Lung (tissue), 13 donors: ENCODE results near the gene ECD. TPM values are rescaled to one million over a fixed set of nuclear protein-coding genes. Genes with fewer than 3 reads are reported as not detected.

ENCODE experiments used
- ATAC-seq: fragments of 200-7000 bp; cut with Tn5 transposase; one replicate; pipeline ENCODE4 v1.9.1; 2020; ENCODE audit warnings: moderate number of reproducible peaks; ENCODE audit not compliant: insufficient read depth, low FRiP score
- DNase-seq, 3 donors: peaks; one replicate each; pipeline ENCODE4 v3.0.0-alpha.2; 2013 to 2017
- H3K27ac ChIP-seq, 2 donors: one replicate each; pipeline ENCODE4 v1.5.1; 2013; ENCODE audit warnings: mild to moderate bottlenecking in 2 of 2, moderate library complexity in 2 of 2, control low read depth in 1 of 2, inconsistent platforms in 1 of 2, low read depth in 1 of 2, low read length in 1 of 2
- H3K27me3 ChIP-seq, 3 donors: one replicate each; pipeline ENCODE4 v1.5.1; 2013; ENCODE audit warnings: low read length in 2 of 3; ENCODE audit not compliant: control insufficient read depth in 3 of 3, insufficient read depth in 3 of 3
- H3K36me3 ChIP-seq, 4 donors: one replicate each; pipeline ENCODE4 v1.5.1; 2013; ENCODE audit warnings: low read length in 4 of 4, mild to moderate bottlenecking in 1 of 4, moderate library complexity in 1 of 4; ENCODE audit not compliant: control insufficient read depth in 4 of 4, insufficient read depth in 4 of 4
- H3K4me1 ChIP-seq, 5 donors: one replicate each; pipeline ENCODE4 v1.5.1; 2013; ENCODE audit warnings: low read length in 5 of 5, mild to moderate bottlenecking in 2 of 5, moderate library complexity in 1 of 5; ENCODE audit not compliant: control insufficient read depth in 5 of 5, insufficient read depth in 5 of 5
- H3K4me3 ChIP-seq: one replicate; pipeline ENCODE4 v1.5.1; 2013; ENCODE audit warnings: mild to moderate bottlenecking, control low read depth, moderate library complexity
- H3K9ac ChIP-seq, 2 donors: one replicate each; pipeline ENCODE4 v1.5.1; 2013; ENCODE audit warnings: low read length in 2 of 2, control low read depth in 1 of 2; ENCODE audit not compliant: insufficient read depth in 1 of 2
- H3K9me3 ChIP-seq, 4 donors: one replicate each; pipeline ENCODE4 v1.5.1; 2013; ENCODE audit warnings: low read length in 3 of 4, mild to moderate bottlenecking in 1 of 4, moderate library complexity in 1 of 4; ENCODE audit not compliant: control insufficient read depth in 4 of 4, insufficient read depth in 3 of 4
- WGBS, 2 donors: extraction: QIAGEN DNeasy Blood & Tissue Kit; methylation state at CpG; one replicate each; pipeline ENCODE4 v1.1.7; 2013; 5-methylcytosine and 5-hydroxymethylcytosine counted together
- polyA plus RNA-seq, 2 donors: library from polyadenylated mRNA; stranded (reverse); fragments of 200-250 nt; gene quantifications; one replicate each; pipeline ENCODE4 v1.2.1, GENCODE V29; 2013
- small RNA-seq: library from RNA; depleted of rRNA; stranded (forward); fragments of <200 nt; gene quantifications from one replicate; pipeline ENCODE3, GENCODE V24; 2014; ENCODE audit warnings: low replicate concordance
- total RNA-seq, 2 donors: library from RNA; depleted of rRNA in 1 of 2; stranded (reverse); fragments of >200 nt in 1 of 2; gene quantifications; one replicate each; pipeline ENCODE4 v1.2.1, GENCODE V29; 2014 to 2021
- TF ChIP-seq, protein P1 (sequence below): IDR thresholded peaks from 2 replicates; pipeline ENCODE4 v1.5.1; 2012; ENCODE audit warnings: mild to moderate bottlenecking; ENCODE audit errors: control extremely low read depth, extremely low read depth
- donor health status: control.
- donor health status: control.
- donor health status: Bipolar disorder and iron deficiency.
- donor health status: healthy.
- donor health status: DM: yes; HTN: yes; CAD: no.

Gene ECD
- total and polyA plus RNA-seq, 4 donors = 11.2 to 29.5 (median 15.8) TPM

DNA sequence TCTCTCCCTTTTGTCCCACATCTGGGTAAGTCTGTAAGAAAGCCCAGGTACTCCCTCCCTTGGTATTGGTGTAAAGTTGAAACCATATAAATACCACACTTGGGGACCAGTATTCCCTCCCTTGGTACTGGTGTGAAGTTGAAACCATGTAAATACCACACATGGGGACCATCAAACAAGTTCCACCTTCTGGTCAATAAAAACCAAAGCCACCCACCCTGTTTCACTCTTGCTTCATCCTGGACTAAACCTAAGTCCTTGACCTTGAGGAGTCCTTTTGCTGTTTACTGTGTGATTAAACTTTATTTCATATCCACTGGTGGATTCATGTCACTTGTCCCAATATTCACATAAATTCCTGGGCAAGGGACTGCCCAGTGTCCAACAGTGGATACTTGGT, 79.5 kb downstream of the ECD start:
- H3K9me3 ChIP-seq = no peaks in the 10 kb centered on the region
- H3K27ac ChIP-seq = no peak overlapping the region
- no peaks in the 10 kb centered on the region for H3K27me3 ChIP-seq
- H3K4me1 ChIP-seq = peaks cover 0 to 13% (median 2%) of the 10 kb centered on the region in 5 donors
- TF ChIP-seq, protein P1, sequence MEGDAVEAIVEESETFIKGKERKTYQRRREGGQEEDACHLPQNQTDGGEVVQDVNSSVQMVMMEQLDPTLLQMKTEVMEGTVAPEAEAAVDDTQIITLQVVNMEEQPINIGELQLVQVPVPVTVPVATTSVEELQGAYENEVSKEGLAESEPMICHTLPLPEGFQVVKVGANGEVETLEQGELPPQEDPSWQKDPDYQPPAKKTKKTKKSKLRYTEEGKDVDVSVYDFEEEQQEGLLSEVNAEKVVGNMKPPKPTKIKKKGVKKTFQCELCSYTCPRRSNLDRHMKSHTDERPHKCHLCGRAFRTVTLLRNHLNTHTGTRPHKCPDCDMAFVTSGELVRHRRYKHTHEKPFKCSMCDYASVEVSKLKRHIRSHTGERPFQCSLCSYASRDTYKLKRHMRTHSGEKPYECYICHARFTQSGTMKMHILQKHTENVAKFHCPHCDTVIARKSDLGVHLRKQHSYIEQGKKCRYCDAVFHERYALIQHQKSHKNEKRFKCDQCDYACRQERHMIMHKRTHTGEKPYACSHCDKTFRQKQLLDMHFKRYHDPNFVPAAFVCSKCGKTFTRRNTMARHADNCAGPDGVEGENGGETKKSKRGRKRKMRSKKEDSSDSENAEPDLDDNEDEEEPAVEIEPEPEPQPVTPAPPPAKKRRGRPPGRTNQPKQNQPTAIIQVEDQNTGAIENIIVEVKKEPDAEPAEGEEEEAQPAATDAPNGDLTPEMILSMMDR = no peak
- no peaks in the 10 kb centered on the region for H3K36me3 ChIP-seq
- H3K9ac ChIP-seq = no peak overlapping the region
- H3K4me3 ChIP-seq = no peak overlapping the region
- ATAC-seq (no peak), DNase-seq (no peak)

DNA sequence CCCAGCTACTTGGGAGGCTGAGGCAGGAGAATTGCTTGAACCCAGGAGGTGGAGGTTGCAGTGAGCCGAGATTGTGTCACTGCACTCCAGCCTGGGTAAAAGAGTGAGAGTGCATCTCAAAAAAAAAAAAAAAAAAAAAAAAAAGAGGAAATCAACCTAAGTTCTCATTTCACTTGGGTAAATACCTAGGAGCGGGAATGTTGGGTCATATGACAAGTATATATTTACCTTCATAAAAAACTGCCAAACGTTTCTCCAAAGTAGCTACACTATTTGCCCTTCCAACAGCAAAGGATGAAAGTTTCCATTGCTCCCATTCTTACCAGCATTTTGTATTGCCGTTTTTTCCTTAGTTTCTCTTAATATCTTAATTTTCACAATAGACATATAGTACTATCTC, 81.0 kb downstream of the ECD start:
- no peaks in the 10 kb centered on the region for H3K36me3 ChIP-seq
- H3K9me3 ChIP-seq = no peaks in the 10 kb centered on the region
- no peak overlapping the region for H3K4me3 ChIP-seq
- 55 to 65% methylated on average over 4 of the region's 4 CpGs for WGBS, 2 donors
- no peak for ATAC-seq
- TF ChIP-seq, protein P1 = no peak
- H3K27ac ChIP-seq = no peak overlapping the region
- peak in 1 of 3 donors; percentile 23 for DNase-seq
- H3K27me3 ChIP-seq = no peaks in the 10 kb centered on the region
- H3K9ac ChIP-seq = no peak overlapping the region
- peaks cover 0 to 20% (median 3%) of the 10 kb centered on the region in 5 donors for H3K4me1 ChIP-seq

DNA sequence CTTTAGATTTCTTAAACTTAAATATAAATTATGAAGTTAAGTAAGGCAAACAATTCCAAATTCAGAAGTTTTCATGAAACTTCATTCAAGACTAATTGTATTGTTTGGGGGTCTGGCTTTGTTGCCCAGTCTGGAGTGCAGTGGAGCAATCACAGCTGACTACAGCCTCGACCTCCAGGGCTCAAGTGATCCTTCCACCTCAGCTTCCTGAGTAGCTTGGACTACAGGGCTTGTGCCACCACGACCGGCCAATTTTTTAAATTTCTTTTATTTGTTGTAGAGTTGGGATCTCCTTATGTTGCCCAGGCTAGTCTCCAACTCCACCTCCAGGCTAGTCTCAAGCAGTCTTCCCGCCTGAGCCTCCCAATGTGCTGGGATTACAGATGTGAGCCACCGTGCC, 83.6 kb downstream of the ECD start:
- ATAC-seq = no peak

More for the DNA sequence above, 83.6 kb downstream of the ECD start:
- Histone ChIP-seq H3K4me1 (peaks cover 0 to 26% (median 3%) of the 10 kb centered on the region in 5 donors), H3K36me3 (no peaks in the 10 kb centered on the region), H3K27ac (no peak overlapping the region), H3K27me3 (no peaks in the 10 kb centered on the region), H3K4me3 (no peak overlapping the region), H3K9me3 (no peaks in the 10 kb centered on the region), H3K9ac (no peak overlapping the region)
- no peak for DNase-seq
- WGBS, 2 donors = 76 to 87% methylated on average over 5 of the region's 5 CpGs
- TF ChIP-seq, protein P1 = no peak

Small RNA genes within 50 kb of the gene (small RNA-seq; reads per million reads assigned to genes)
- gene RF00019 (not detected), gene SNORA11F (2.1 reads per million, percentile 91 among the genes with 10 or more reads in this experiment)

Other genes with a start within 250 kb of the ECD start
- 1 to 10 TPM in 1 of 2 donors, under 1 TPM in 1; 0.68 to 2.0 TPM for gene PLA2G12B, start 213.2 kb downstream of the ECD start, total RNA-seq
- gene PLA2G12B, start 213.2 kb downstream of the ECD start, polyA plus RNA-seq = 1 to 10 TPM in 1 of 2 donors, under 1 TPM in 1; 0.15 to 2.3 TPM
- gene P4HA1, start 71.1 kb downstream of the ECD start, total RNA-seq = 10 to 100 TPM; 29.2 to 71.0 TPM
- 10 to 100 TPM; 10.5 to 35.1 TPM for gene P4HA1, start 71.1 kb downstream of the ECD start, polyA plus RNA-seq
- 1 to 10 TPM; 2.4 to 3.8 TPM for gene NUDT13, start 57.6 kb downstream of the ECD start, total RNA-seq
- gene NUDT13, start 57.6 kb downstream of the ECD start, polyA plus RNA-seq = 1 to 10 TPM; 1.4 to 4.2 TPM
- 10 to 100 TPM; 19.0 to 35.9 TPM for gene FAM149B1, start 111 bp upstream of the ECD start, total RNA-seq
- gene FAM149B1, start 111 bp upstream of the ECD start, polyA plus RNA-seq = 10 to 100 TPM; 10.7 to 17.1 TPM
- 10 to 100 TPM; 12.7 to 21.0 TPM for gene DNAJC9, start 79.2 kb upstream of the ECD start, total RNA-seq
- 10 to 100 TPM in 1 of 2 donors, 1 to 10 TPM in 1; 7.5 to 10.3 TPM for gene DNAJC9, start 79.2 kb upstream of the ECD start, polyA plus RNA-seq
- gene MRPS16, start 84.6 kb upstream of the ECD start, total RNA-seq = 10 to 100 TPM; 32.7 to 96.1 TPM
- gene MRPS16, start 84.6 kb upstream of the ECD start, polyA plus RNA-seq = 10 to 100 TPM; 61.4 to 65.3 TPM
- 10 to 100 TPM; 11.2 to 17.2 TPM for gene CFAP70, start 190.9 kb upstream of the ECD start, total RNA-seq
- 1 to 10 TPM; 3.5 to 6.0 TPM for gene CFAP70, start 190.9 kb upstream of the ECD start, polyA plus RNA-seq
- gene ANXA7, start 246.1 kb upstream of the ECD start, total RNA-seq = 100 to 1,000 TPM in 1 of 2 donors, 10 to 100 TPM in 1; 76.7 to 134 TPM
- gene ANXA7, start 246.1 kb upstream of the ECD start, polyA plus RNA-seq = 100 to 1,000 TPM in 1 of 2 donors, 10 to 100 TPM in 1; 59.3 to 121 TPM